ENCODE measurements around the gene MYLK4. TPM values are rescaled to one million over a fixed set of nuclear protein-coding genes. Genes with fewer than 3 reads are reported as not detected.

The MYLK4 gene
- total RNA-seq, 1 donor from 2014 or later: 0.60 TPM

DNA sequence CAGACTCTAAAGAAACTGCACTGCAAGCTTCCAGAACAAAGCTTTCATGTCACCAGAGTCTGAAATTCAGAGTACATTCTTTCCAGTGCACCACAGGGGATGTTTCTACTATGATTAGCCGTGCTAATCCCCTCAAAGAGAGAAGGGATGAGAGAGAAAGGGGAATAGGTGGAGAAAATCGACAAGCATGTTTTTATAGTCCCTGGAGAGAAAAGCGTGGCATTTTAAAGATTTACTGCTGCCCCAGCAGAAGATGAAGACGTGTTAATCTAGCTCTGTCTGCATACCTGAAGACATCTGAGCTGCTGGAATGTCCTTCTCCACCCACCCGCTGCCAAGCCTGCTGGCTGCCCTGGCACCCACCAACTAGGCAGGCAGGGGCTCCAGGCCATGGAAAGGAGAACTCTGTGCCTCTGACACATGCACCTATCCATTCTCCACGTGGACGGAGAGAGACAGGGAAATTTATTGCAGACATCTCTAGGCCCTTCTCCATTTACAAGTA, 4.1 kb downstream of the MYLK4 start:
- no peak for TF ChIP-seq CTCF (IDR thresholded peaks at IDR 0.05; ENCODE audit: unreplicated experiment)
- H3K4me3 Mint-ChIP-seq (ENCODE audit: low read depth): no peak overlapping the region
- H3K4me1 Mint-ChIP-seq (ENCODE audit: low read depth): peaks cover 10% of the 10 kb centered on the region
- H3K27me3 Mint-ChIP-seq: peaks cover 17% of the 10 kb centered on the region
- H3K27ac Mint-ChIP-seq: no peak overlapping the region
- no peaks in the 10 kb centered on the region for H3K36me3 Mint-ChIP-seq (ENCODE audit: insufficient read depth)
- no peaks in the 10 kb centered on the region for H3K9me3 Mint-ChIP-seq (ENCODE audit: low read depth)
- DNase-seq (ENCODE audit: low spot score, unreplicated experiment): no peak

DNA sequence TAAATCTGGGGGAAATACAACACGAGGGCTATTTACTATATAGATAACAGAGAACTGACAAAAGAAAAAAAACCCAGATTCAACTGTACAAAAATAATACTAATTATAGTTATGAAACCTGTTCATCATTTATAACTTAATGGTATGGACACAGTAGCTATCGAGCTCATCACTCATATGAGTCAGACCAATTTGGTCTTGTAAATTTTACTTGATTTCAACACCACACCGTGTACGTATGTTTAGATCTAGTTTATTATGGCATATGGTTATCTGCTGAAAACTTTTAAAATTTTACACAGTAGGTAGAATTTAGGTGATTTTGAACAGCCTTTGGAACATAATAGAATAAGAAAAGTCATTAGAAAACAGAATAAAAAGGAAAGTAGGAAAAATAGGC, 5.5 kb downstream of the MYLK4 start:
- H3K27ac Mint-ChIP-seq: no peak overlapping the region
- peaks cover 17% of the 10 kb centered on the region for H3K27me3 Mint-ChIP-seq
- no peaks in the 10 kb centered on the region for H3K9me3 Mint-ChIP-seq (ENCODE audit: low read depth)
- no peak for DNase-seq (ENCODE audit: low spot score, unreplicated experiment)
- peaks cover 10% of the 10 kb centered on the region for H3K4me1 Mint-ChIP-seq (ENCODE audit: low read depth)
- TF ChIP-seq CTCF (IDR thresholded peaks at IDR 0.05; ENCODE audit: unreplicated experiment): no peak
- H3K36me3 Mint-ChIP-seq (ENCODE audit: insufficient read depth): no peaks in the 10 kb centered on the region
- no peak overlapping the region for H3K4me3 Mint-ChIP-seq (ENCODE audit: low read depth)

- Mint-ChIP-seq H3K4me1 (ENCODE audit: low read depth) (peaks cover 10% of the 10 kb centered on the region), H3K36me3 (ENCODE audit: insufficient read depth) (no peaks in the 10 kb centered on the region), H3K4me3 (ENCODE audit: low read depth) (no peak overlapping the region), H3K9me3 (ENCODE audit: low read depth) (no peaks in the 10 kb centered on the region), H3K27me3 (peaks cover 16% of the 10 kb centered on the region), H3K27ac (no peak overlapping the region)
- TF ChIP-seq CTCF (IDR thresholded peaks at IDR 0.05; ENCODE audit: unreplicated experiment): no peak
- DNase-seq (ENCODE audit: low spot score, unreplicated experiment): no peak
Measured at GRCh38 chr6:2744778-2745177, 5.9 kb downstream of the MYLK4 start.

- Mint-ChIP-seq H3K4me3 (ENCODE audit: low read depth) (no peak overlapping the region), H3K9me3 (ENCODE audit: low read depth) (no peaks in the 10 kb centered on the region), H3K4me1 (ENCODE audit: low read depth) (peaks cover 10% of the 10 kb centered on the region), H3K36me3 (ENCODE audit: insufficient read depth) (no peaks in the 10 kb centered on the region), H3K27ac (no peak overlapping the region), H3K27me3 (peaks cover 12% of the 10 kb centered on the region)
- no peak for DNase-seq (ENCODE audit: low spot score, unreplicated experiment)
- peak; percentile 36 for TF ChIP-seq CTCF (IDR thresholded peaks at IDR 0.05; ENCODE audit: unreplicated experiment)
Measured at GRCh38 chr6:2744209-2744771, 6.4 kb downstream of the MYLK4 start.

- Mint-ChIP-seq H3K27ac (peak overlapping the region; percentile 76), H3K36me3 (ENCODE audit: insufficient read depth) (no peaks in the 10 kb centered on the region), H3K4me1 (ENCODE audit: low read depth) (peaks cover 10% of the 10 kb centered on the region), H3K4me3 (ENCODE audit: low read depth) (no peak overlapping the region), H3K27me3 (peaks cover 9% of the 10 kb centered on the region), H3K9me3 (ENCODE audit: low read depth) (no peaks in the 10 kb centered on the region)
- TF ChIP-seq CTCF (IDR thresholded peaks at IDR 0.05; ENCODE audit: unreplicated experiment): no peak
- no peak for DNase-seq (ENCODE audit: low spot score, unreplicated experiment)
Measured at GRCh38 chr6:2743280-2744208, 7.2 kb downstream of the MYLK4 start.
